ENCODE results near the gene HOXA7. TPM values are rescaled to one million over a fixed set of nuclear protein-coding genes. Genes with fewer than 3 reads are reported as not detected.

The HOXA7 gene
- total and polyA plus RNA-seq, 2 experiments from 2014 or later, result 6.6 to 15.8 TPM

GRCh38 chr7:27158436-27159265, 2.2 kb upstream of the HOXA7 start:
- H3K27ac ChIP-seq, result no peak overlapping the region
- no peak for DNase-seq
- no peaks in the 10 kb centered on the region for H4K20me1 ChIP-seq (ENCODE audit: insufficient read depth)
- no peaks in the 10 kb centered on the region for H3K9me2 ChIP-seq (ENCODE audit: insufficient read depth)
- no peak overlapping the region for H3K9ac ChIP-seq
- H3K4me3 ChIP-seq, result no peak overlapping the region
- peaks cover 5% of the 10 kb centered on the region for H3K4me1 ChIP-seq (ENCODE audit: insufficient read depth)
- H3K27me3 ChIP-seq (replicated peaks; ENCODE audit: insufficient read depth), result no peaks in the 10 kb centered on the region
- WGBS, 2 experiments (ENCODE audit: low coverage in 1 of 2, low lambda C conversion rate in 2 of 2, missing lambda C conversion rate in 2 of 2), result 98% methylated on average over 35 of the region's 35 CpGs
- no peak overlapping the region for H2AFZ ChIP-seq
- no peak overlapping the region for H3K4me2 ChIP-seq (ENCODE audit: unreplicated experiment)
- peaks cover 49% of the 10 kb centered on the region for H3K79me2 ChIP-seq (ENCODE audit: insufficient read depth)
- TF ChIP-seq EZH2 (IDR thresholded peaks at IDR 0.05; ENCODE audit: insufficient read depth, poor library complexity, severe bottlenecking) (no peak), EZH2phosphoT487 (IDR thresholded peaks at IDR 0.05; ENCODE audit: insufficient read depth, low read depth) (no peak)
- peaks cover 10% of the 10 kb centered on the region; the same call in 1 of the 2 replicates for H3K36me3 ChIP-seq (ENCODE audit: low read depth)
- in situ Hi-C loops (cut with MboI), result loop anchor here (10.0 kb wide), 3 partner anchors 304 to 1294 kb away; no protein-coding TSS in a partner anchor
- peaks cover 8% of the 10 kb centered on the region; the same call in 1 of the 2 replicates for H3F3A ChIP-seq (ENCODE audit: insufficient read depth)
- H3K9me3 ChIP-seq (ENCODE audit: low read depth), result no peaks in the 10 kb centered on the region

GRCh38 chr7:27157702-27158431, 1.4 kb upstream of the HOXA7 start:
- Histone ChIP-seq H4K20me1 (ENCODE audit: insufficient read depth) (no peaks in the 10 kb centered on the region), H3K4me1 (ENCODE audit: insufficient read depth) (peaks cover 9% of the 10 kb centered on the region), H3K36me3 (ENCODE audit: low read depth) (peaks cover 3% of the 10 kb centered on the region; the same call in 1 of the 2 replicates), H3K4me2 (ENCODE audit: unreplicated experiment) (no peak overlapping the region), H3K27ac (no peak overlapping the region), H3K9me2 (ENCODE audit: insufficient read depth) (no peaks in the 10 kb centered on the region), H3F3A (ENCODE audit: insufficient read depth) (peaks cover 15% of the 10 kb centered on the region), H2AFZ (no peak overlapping the region), H3K4me3 (no peak overlapping the region), H3K9me3 (ENCODE audit: low read depth) (no peaks in the 10 kb centered on the region), H3K79me2 (ENCODE audit: insufficient read depth) (peaks cover 49% of the 10 kb centered on the region), H3K9ac (no peak overlapping the region), H3K27me3 (replicated peaks; ENCODE audit: insufficient read depth) (no peaks in the 10 kb centered on the region)
- WGBS, 2 experiments (ENCODE audit: low coverage in 1 of 2, low lambda C conversion rate in 2 of 2, missing lambda C conversion rate in 2 of 2), result 96% methylated on average over 25 to 30 of the region's 30 CpGs
- in situ Hi-C loops (cut with MboI), result loop anchor here (10.0 kb wide), 3 partner anchors 303 to 1293 kb away; no protein-coding TSS in a partner anchor
- no peak for DNase-seq
- TF ChIP-seq EZH2phosphoT487 (IDR thresholded peaks at IDR 0.05; ENCODE audit: insufficient read depth, low read depth) (no peak), EZH2 (IDR thresholded peaks at IDR 0.05; ENCODE audit: insufficient read depth, poor library complexity, severe bottlenecking) (no peak)

- Histone ChIP-seq H2AFZ (peak overlapping the region; percentile 96), H3K9ac (peak overlapping the region; percentile 80), H3K9me3 (ENCODE audit: low read depth) (no peaks in the 10 kb centered on the region), H3K79me2 (ENCODE audit: insufficient read depth) (peaks cover 48% of the 10 kb centered on the region), H3K27ac (no peak overlapping the region), H3F3A (ENCODE audit: insufficient read depth) (peaks cover 9% of the 10 kb centered on the region; the same call in 1 of the 2 replicates), H3K9me2 (ENCODE audit: insufficient read depth) (no peaks in the 10 kb centered on the region), H3K27me3 (replicated peaks; ENCODE audit: insufficient read depth) (no peaks in the 10 kb centered on the region), H4K20me1 (ENCODE audit: insufficient read depth) (no peaks in the 10 kb centered on the region), H3K36me3 (ENCODE audit: low read depth) (no peaks in the 10 kb centered on the region), H3K4me3 (peak overlapping the region; percentile 88), H3K4me2 (ENCODE audit: unreplicated experiment) (peak overlapping the region; percentile 93), H3K4me1 (ENCODE audit: insufficient read depth) (peaks cover 12% of the 10 kb centered on the region)
- peak; percentile 57 for DNase-seq
- 30 to 32% methylated on average over 26 to 28 of the region's 30 CpGs for WGBS, 2 experiments (ENCODE audit: low coverage in 1 of 2, low lambda C conversion rate in 2 of 2, missing lambda C conversion rate in 2 of 2)
- in situ Hi-C loops (cut with MboI), result loop anchor here (10.0 kb wide), 3 partner anchors 302 to 1292 kb away; no protein-coding TSS in a partner anchor
- TF ChIP-seq EZH2phosphoT487 (IDR thresholded peaks at IDR 0.05; ENCODE audit: insufficient read depth, low read depth) (no peak), EZH2 (IDR thresholded peaks at IDR 0.05; ENCODE audit: insufficient read depth, poor library complexity, severe bottlenecking) (no peak)
Observed at GRCh38 chr7:27156916-27157701, 634 bp upstream of the HOXA7 start.
